HEK293 (cell line): Measurements from ENCODE around the gene GP9.

Experiments used
- CTCF ChIP-seq: fragments of 450-650 bp; formaldehyde crosslinking; IDR thresholded peaks from 2 replicates; pipeline ENCODE4 v1.5.1; 2016; ENCODE audit warnings: missing biosample characterization, missing genetic modification characterization
- GLIS1 ChIP-seq: fragments of 450-650 bp; formaldehyde crosslinking; IDR thresholded peaks from 2 replicates; pipeline ENCODE4 v1.5.1; 2016; ENCODE audit warnings: missing biosample characterization, missing genetic modification characterization
- TCF7L2 ChIP-seq: IDR thresholded peaks from 2 replicates; pipeline ENCODE4 v1.6.1; 2011; ENCODE audit warnings: low read depth, mild to moderate bottlenecking, inconsistent platforms, low read length, moderate library complexity, borderline replicate concordance
- ZNF10 ChIP-seq: fragments of 450-650 bp; formaldehyde crosslinking; IDR thresholded peaks from 2 replicates; pipeline ENCODE4 v1.5.1; 2017; ENCODE audit warnings: missing biosample characterization, missing genetic modification characterization
- ZNF239 ChIP-seq: fragments of 450-650 bp; formaldehyde crosslinking; IDR thresholded peaks from 2 replicates; pipeline ENCODE4 v1.5.1; 2016; ENCODE audit warnings: missing biosample characterization, missing genetic modification characterization
- ZNF501 ChIP-seq: fragments of 450-650 bp; formaldehyde crosslinking; IDR thresholded peaks from 2 replicates; pipeline ENCODE4 v1.5.1; 2016; ENCODE audit warnings: missing biosample characterization, missing genetic modification characterization

- TF ChIP-seq CTCF (no peak), ZNF501 (tag by site-specific recombination) (no peak), GLIS1 (tag by site-specific recombination) (no peak), ZNF10 (tag by site-specific recombination) (no peak), ZNF239 (tag by site-specific recombination) (no peak), TCF7L2 (no peak)
Measured at GRCh38 chr3:129025108-129025507, 35.5 kb upstream of the GP9 start.
